Pancreas (tissue), 10 donors: ENCODE data around the gene FAM117A. TPM values are rescaled to one million over a fixed set of nuclear protein-coding genes. Genes with fewer than 3 reads are reported as not detected.

Source experiments
- ATAC-seq, 4 donors: fragments of 200-7000 bp; cut with Tn5 transposase; one replicate each; pipeline versions ENCODE4 v1.8.0 to v1.9.1; 2020; ENCODE audit warnings: mild to moderate bottlenecking in 4 of 4, moderate library complexity in 4 of 4
- DNase-seq, 6 donors: peaks; one replicate each; pipeline ENCODE4 v3.0.0-alpha.2; 2020
- FAIRE-seq: peaks from 2 replicates; lab custom pipeline; 2012; peaks lifted over from hg19 to GRCh38; lab: Jason Lieb, UNC
- H3K27ac ChIP-seq, 4 donors: fragments of 200-600 bp; sonication (generic); 1 replicate in 3 of 4; 2 replicates in 1 of 4; pipeline versions ENCODE4 v1.5.0 to v1.8.0; 2020
- H3K27me3 ChIP-seq, 4 donors: fragments of 200-600 bp; one replicate each; pipeline ENCODE4 v1.8.0; 2021
- H3K36me3 ChIP-seq, 3 donors: fragments of 200-600 bp; sonication (generic) in 1 of 3; one replicate each; pipeline versions ENCODE4 v1.5.0 to v1.8.0; 2020 to 2021
- H3K4me1 ChIP-seq, 3 donors: fragments of 200-600 bp; one replicate each; pipeline ENCODE4 v1.8.0; 2021
- H3K4me3 ChIP-seq, 4 donors: fragments of 200-600 bp; sonication (generic) in 2 of 4; one replicate each; pipeline versions ENCODE4 v1.5.0 to v1.8.0; 2020 to 2021
- H3K9me3 ChIP-seq, 4 donors: fragments of 200-600 bp; one replicate each; pipeline ENCODE4 v1.8.0; 2021
- CTCF ChIP-seq, 4 donors: fragments of 200-600 bp; sonication (generic) in 3 of 4; IDR thresholded peaks; one replicate each; pipeline versions ENCODE4 v1.5.0 to v1.8.0; 2021; ENCODE audit warnings: antibody characterized with exemption in 4 of 4
- WGBS, 2 donors: extraction: QIAGEN DNeasy Blood & Tissue Kit; methylation state at CpG; one replicate each; pipeline ENCODE4 v1.1.7; 2013; 5-methylcytosine and 5-hydroxymethylcytosine counted together
- intact Hi-C, 3 donors: fragments of 100-400 bp; cut with DNase I; formaldehyde crosslinking; loops; one replicate each; pipeline versions ENCODE4 v1.11.1 to v1.14.2; 2022
- polyA plus RNA-seq, 2 donors: library from polyadenylated mRNA; stranded (reverse); fragments of 200-250 nt; gene quantifications; one replicate each; pipeline ENCODE4 v1.2.3, GENCODE V29; 2013
- total RNA-seq, 6 donors: library from RNA; stranded (reverse); fragmentation: NEBNext Ultra II Directional in 4 of 6; extraction: Animal tissue kit (Norgen Biotek cat#: 25700) in 4 of 6; gene quantifications; one replicate each; pipeline versions ENCODE4 v1.2.1 to v1.2.4, GENCODE V29; 2021 to 2023
- donor health status: healthy with polysubstance abuse.
- donor health status: DM: no; HTN: no; CAD: no; lungs with moderate emphysema.
- donor health status: DM: no; HTN: no; CAD: no.
- donor health status: control.
- donor health status: control.
- donor health status: Bipolar disorder and iron deficiency.
- donor health status: DM: yes; HTN: yes; CAD: no.
- donor health status: DM: no; HTN: no; CAD: no.
- donor health status: DM: no; HTN: no; CAD: no.
- donor health status: DM: yes; HTN: yes; CAD: no.

FAM117A gene
- total and polyA plus RNA-seq, 8 donors = 5.3 to 14.8 (median 8.5) TPM

GRCh38 chr17:49703557-49704277 is 60.2 kb downstream of the FAM117A start:
- peaks cover 7 to 8% (median 7%) of the 10 kb centered on the region in 3 donors for H3K4me1 ChIP-seq
- WGBS, 2 donors = 49 to 50% methylated on average over 6 of the region's 6 CpGs
- intact Hi-C loops = no loop called here
- FAIRE-seq (no peak), ATAC-seq (no peak), DNase-seq (no peak)
- TF ChIP-seq CTCF (IDR thresholded peaks at IDR 0.05) = no peak
- H3K9me3 ChIP-seq = no peaks in the 10 kb centered on the region
- no peaks in the 10 kb centered on the region for H3K27me3 ChIP-seq
- peaks cover 3 to 57% (median 36%) of the 10 kb centered on the region in 3 donors for H3K36me3 ChIP-seq
- no peak overlapping the region for H3K4me3 ChIP-seq
- no peak overlapping the region for H3K27ac ChIP-seq

- no peaks in the 10 kb centered on the region for H3K4me1 ChIP-seq
- no peak for DNase-seq
- no peak for FAIRE-seq
- no peak for ATAC-seq
- no peaks in the 10 kb centered on the region for H3K9me3 ChIP-seq
- no peak overlapping the region for H3K27ac ChIP-seq
- TF ChIP-seq CTCF (IDR thresholded peaks at IDR 0.05) = no peak
- 81 to 89% methylated on average over 6 of the region's 6 CpGs for WGBS, 2 donors
- intact Hi-C loops = no loop called here
- no peaks in the 10 kb centered on the region for H3K27me3 ChIP-seq
- peaks cover 3 to 57% (median 36%) of the 10 kb centered on the region in 3 donors for H3K36me3 ChIP-seq
- H3K4me3 ChIP-seq = no peak overlapping the region
Measured at GRCh38 chr17:49700960-49701359, 63.0 kb downstream of the FAM117A start.

GRCh38 chr17:49699966-49700575 is 63.9 kb downstream of the FAM117A start:
- Histone ChIP-seq H3K27me3 (no peaks in the 10 kb centered on the region), H3K9me3 (no peaks in the 10 kb centered on the region), H3K27ac (no peak overlapping the region), H3K36me3 (peaks cover 3 to 50% (median 28%) of the 10 kb centered on the region in 3 donors), H3K4me3 (no peak overlapping the region), H3K4me1 (no peaks in the 10 kb centered on the region)
- DNase-seq (no peak), ATAC-seq (no peak), FAIRE-seq (no peak)
- WGBS, 2 donors = 72 to 79% methylated on average over 8 of the region's 8 CpGs
- intact Hi-C loops = loop anchor here in 1 of 3 donors (10.0 kb wide), 1 partner anchor 285 kb away; the partner anchor contains the start of gene PHB1
- no peak for TF ChIP-seq CTCF (IDR thresholded peaks at IDR 0.05)

GRCh38 chr17:49698005-49698404 is 65.9 kb downstream of the FAM117A start:
- no peak for FAIRE-seq
- peaks cover 3 to 30% (median 16%) of the 10 kb centered on the region in 3 donors for H3K36me3 ChIP-seq
- no peak overlapping the region for H3K27ac ChIP-seq
- H3K27me3 ChIP-seq = no peaks in the 10 kb centered on the region
- intact Hi-C loops = loop anchor here in 1 of 3 donors (10.0 kb wide), 1 partner anchor 283 kb away; the partner anchor contains the start of gene PHB1
- 37 to 43% methylated on average over 6 of the region's 6 CpGs for WGBS, 2 donors
- no peak for ATAC-seq
- DNase-seq = no peak
- no peaks in the 10 kb centered on the region for H3K9me3 ChIP-seq
- no peak for TF ChIP-seq CTCF (IDR thresholded peaks at IDR 0.05)
- H3K4me1 ChIP-seq = no peaks in the 10 kb centered on the region
- H3K4me3 ChIP-seq = no peak overlapping the region
